Activated naive CD4-positive, alpha-beta T cell treated with Interleukin-2 at 50 U/mL for 16 hours (primary cell): Measurements from ENCODE around the gene HRG.
A peak's percentile ranks its signal among the peaks of the same experiment; 100 is the strongest.
"Not testable (repeated sequence)": the region's sequence is repeated elsewhere in the genome, so short reads cannot be mapped to it uniquely, and the experiment has no call there.

Source experiments
- DNase-seq: peaks from one replicate; pipeline ENCODE4 v3.0.0-alpha.2; 2020

The HRG gene

GRCh38 chr3:186686475-186686874, 20.7 kb downstream of the HRG start:
- not testable (repeated sequence) for DNase-seq

- DNase-seq: no peak
These were observed 21.4 kb downstream of the HRG start for GRCh38 chr3:186687120-186687651.

GRCh38 chr3:186690304-186690703, 24.5 kb downstream of the HRG start:
- DNase-seq: not testable (repeated sequence)

GRCh38 chr3:186691676-186692075, 25.9 kb downstream of the HRG start:
- no peak for DNase-seq

GRCh38 chr3:186693843-186694242, 28.0 kb downstream of the HRG start:
- no peak for DNase-seq

- DNase-seq: no peak
These were observed 28.6 kb downstream of the HRG start for GRCh38 chr3:186694288-186695032.

- no peak for DNase-seq
These were observed 30.7 kb downstream of the HRG start for GRCh38 chr3:186696522-186696921.

GRCh38 chr3:186697510-186697909, 31.7 kb downstream of the HRG start:
- DNase-seq: no peak

- no peak for DNase-seq
These were observed 34.5 kb downstream of the HRG start for GRCh38 chr3:186700267-186700666.

- not testable (repeated sequence) for DNase-seq
These were observed 36.6 kb downstream of the HRG start for GRCh38 chr3:186702451-186702850.

GRCh38 chr3:186705882-186706780, 40.3 kb downstream of the HRG start:
- peak; percentile 31 for DNase-seq

GRCh38 chr3:186708983-186709679, 43.3 kb downstream of the HRG start:
- DNase-seq: no peak

- DNase-seq: not testable (repeated sequence)
These were observed 44.9 kb downstream of the HRG start for GRCh38 chr3:186710694-186711093.

- no peak for DNase-seq
These were observed 47.7 kb downstream of the HRG start for GRCh38 chr3:186713499-186713898.

GRCh38 chr3:186717039-186717457, 51.2 kb downstream of the HRG start, which contains the start of gene KNG1:
Gene KNG1 (plus strand): TSS chr3:186717359. CDS start chr3:186717543, 184 bp downstream.
- DNase-seq: no peak

- DNase-seq: no peak
These were observed 54.3 kb downstream of the HRG start for GRCh38 chr3:186719945-186720739.

GRCh38 chr3:186722457-186722856, 56.6 kb downstream of the HRG start:
- DNase-seq: no peak

- no peak for DNase-seq
These were observed 59.1 kb downstream of the HRG start for GRCh38 chr3:186724911-186725310.
